NOMO-1 treated with DMSO at 0.1 percent for 48 hours (cell line): Measurements from ENCODE around the gene LAMTOR5.
A peak's percentile ranks its signal among the peaks of the same experiment; 100 is the strongest.
"Not testable (repeated sequence)": the region's sequence is repeated elsewhere in the genome, so short reads cannot be mapped to it uniquely, and the experiment has no call there.

ENCODE experiments used
- DNase-seq: peaks from one replicate; lab custom pipeline; 2025; ENCODE audit not compliant: unreplicated experiment; lab: John Stamatoyannopoulos, UW

LAMTOR5 gene

DNA sequence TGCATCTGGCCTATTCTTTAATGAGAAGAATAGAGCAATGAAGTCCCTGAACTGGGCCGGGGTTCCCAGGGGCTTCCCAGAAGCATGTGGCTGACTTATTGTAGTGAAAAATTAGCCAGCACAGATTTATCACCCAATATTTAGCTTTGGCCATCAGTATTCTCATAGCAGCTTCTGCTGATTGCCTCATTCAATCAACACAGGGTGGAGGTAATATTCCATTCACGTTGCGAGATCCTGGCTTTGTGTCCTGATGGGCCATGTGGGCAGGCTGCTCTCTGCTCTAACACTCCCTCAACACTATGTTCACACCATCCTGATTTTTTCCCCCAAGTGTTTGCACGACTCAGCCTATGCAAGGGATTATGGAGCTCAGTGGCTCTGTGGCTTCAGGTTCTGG, 21.5 kb upstream of the LAMTOR5 start:
- DNase-seq, result no peak

GRCh38 chr1:110426854-110427253, 19.4 kb upstream of the LAMTOR5 start:
- DNase-seq, result no peak

DNA sequence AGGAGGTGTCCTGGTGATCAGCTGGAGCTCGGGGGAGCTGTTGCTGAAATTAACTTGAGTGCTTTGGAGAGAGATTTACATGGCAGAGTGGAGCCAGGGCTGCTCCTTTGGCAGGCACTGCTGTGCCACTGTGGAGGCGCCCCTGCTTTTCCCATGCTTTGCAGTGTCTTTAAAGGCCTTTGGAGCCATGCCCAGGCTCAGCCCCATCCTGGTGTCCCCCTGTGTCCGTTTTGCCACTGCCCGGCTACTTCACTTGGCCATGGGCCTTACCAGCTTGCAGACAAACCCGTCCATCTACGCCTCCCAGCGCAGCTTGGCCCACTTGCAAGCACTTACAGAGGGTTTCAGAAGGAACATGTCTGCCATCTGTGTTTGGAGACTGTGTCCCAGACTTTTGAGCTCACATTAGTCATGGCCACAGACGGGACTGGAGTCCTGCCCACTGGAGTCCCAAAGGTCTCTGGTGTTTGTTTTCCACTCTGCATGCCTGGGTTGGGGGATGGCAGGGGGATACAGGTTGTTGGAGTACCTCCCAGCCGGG, 18.2 kb upstream of the LAMTOR5 start:
- no peak for DNase-seq

GRCh38 chr1:110424699-110425611, 17.5 kb upstream of the LAMTOR5 start:
- DNase-seq, result no peak

GRCh38 chr1:110420874-110421793, 13.6 kb upstream of the LAMTOR5 start:
- peak; percentile 30 for DNase-seq

DNA sequence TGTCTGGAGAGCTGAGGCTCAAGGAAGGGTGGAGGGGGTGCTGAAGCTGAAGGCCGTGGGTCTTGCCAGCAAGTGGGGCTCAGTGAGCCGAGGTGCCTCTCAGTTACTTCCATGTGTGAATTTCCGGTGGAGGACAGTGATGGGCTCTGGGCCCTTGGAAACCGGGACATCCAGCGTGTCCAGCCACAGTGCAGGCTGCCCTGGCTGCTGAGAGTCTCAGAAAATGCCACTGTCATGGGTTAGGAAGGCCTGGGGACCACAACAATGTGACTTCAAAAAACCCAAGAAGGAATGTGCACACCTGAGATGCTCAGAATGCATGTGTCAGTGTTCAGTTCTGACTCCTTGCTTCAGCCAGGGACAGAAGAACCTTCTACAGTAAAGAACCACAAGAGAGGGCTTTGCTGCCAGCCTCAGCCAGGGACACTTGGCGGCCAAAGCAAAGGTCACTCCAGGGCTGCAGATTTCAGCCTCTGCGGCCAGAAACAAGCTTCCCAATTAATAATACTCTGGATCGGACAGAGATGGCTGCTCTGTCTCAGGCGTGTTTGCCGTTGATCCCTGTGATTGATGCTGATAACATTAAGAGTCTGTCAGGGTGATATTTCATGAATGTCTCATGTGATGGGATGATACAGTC, 12.6 kb upstream of the LAMTOR5 start:
- no peak for DNase-seq

DNA sequence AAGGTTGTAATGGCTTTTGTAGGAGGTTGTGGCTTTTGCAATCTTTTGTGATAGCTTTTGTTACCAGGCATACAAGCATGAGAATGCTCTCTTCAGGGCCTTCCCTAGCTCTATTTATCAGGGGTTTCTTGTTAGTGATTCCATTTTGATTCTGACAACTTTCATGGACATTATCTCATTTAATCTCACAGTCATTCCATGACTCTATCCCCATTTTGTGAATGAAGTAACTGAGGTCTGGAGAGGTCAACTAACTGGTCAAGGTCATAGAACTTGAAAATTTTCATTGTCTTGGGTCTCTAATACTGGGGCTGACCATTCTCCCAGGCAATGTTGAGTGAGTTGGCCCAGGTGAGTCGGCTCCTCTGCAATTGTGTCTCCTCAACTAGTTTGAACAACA, 11.2 kb upstream of the LAMTOR5 start:
- no peak for DNase-seq

- DNase-seq, result not testable (repeated sequence)
Measured at GRCh38 chr1:110413045-110413444, 5.6 kb upstream of the LAMTOR5 start.

- peak; percentile 64 for DNase-seq
Measured at GRCh38 chr1:110412576-110412975, 5.1 kb upstream of the LAMTOR5 start.

DNA sequence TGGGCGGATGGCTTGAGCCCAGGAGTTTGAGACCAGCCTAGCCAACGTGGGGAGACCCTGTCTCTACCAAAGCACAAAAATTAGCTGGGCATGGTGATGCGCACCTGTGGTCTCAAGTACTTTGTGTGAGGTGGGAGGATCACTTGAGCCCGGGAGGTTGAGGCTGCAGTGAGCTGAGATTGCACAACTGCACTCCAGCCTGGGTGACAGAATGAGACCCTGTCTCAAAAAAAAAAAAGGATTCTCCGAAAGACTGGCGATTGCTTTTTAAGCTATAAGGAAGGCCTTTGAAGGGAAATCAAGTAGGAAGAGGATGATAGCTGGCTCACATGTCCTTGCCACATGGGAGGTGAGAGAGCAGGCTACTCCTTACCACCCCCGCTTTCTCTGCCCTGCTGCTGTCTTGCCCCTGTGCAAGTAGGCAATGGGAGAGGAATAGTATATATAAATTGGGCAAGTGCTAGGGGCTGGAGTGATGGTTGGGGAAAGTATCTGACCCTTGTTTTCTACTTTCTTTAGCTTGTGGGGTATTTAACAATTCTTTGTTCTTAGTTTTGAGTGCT, 3.8 kb upstream of the LAMTOR5 start:
- no peak for DNase-seq

DNA sequence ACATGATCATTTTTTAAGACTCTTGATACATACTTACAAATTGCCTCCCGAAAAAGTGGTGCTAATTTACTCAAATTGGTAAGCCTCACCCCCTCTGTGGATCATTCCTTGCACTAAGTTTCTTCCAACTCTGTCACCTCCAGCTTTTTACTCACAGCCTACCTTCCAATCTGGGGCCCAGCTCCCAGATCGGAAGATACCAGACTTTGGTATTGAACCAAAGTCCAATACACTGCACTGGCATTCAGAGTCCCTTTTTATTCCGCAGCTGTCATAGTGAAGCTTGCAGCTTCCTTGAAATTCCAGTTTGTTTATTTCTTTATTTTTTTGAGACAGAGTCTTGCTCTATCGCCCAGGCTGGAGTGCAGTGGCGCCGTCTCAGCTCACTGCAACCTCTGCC, 1.8 kb upstream of the LAMTOR5 start:
- no peak for DNase-seq

- DNase-seq, result no peak
Measured at GRCh38 chr1:110408488-110408887, 994 bp upstream of the LAMTOR5 start.

- DNase-seq, result not testable (repeated sequence)
Measured at GRCh38 chr1:110406407-110406806, 1.1 kb downstream of the LAMTOR5 start.

GRCh38 chr1:110404401-110404800, 3.1 kb downstream of the LAMTOR5 start:
- DNase-seq, result no peak

GRCh38 chr1:110403805-110404204, 3.7 kb downstream of the LAMTOR5 start:
- DNase-seq, result no peak

- DNase-seq, result not testable (repeated sequence)
Measured at GRCh38 chr1:110396259-110396958, 11.1 kb downstream of the LAMTOR5 start.

GRCh38 chr1:110394493-110394820, 13.0 kb downstream of the LAMTOR5 start:
- DNase-seq, result no peak

DNA sequence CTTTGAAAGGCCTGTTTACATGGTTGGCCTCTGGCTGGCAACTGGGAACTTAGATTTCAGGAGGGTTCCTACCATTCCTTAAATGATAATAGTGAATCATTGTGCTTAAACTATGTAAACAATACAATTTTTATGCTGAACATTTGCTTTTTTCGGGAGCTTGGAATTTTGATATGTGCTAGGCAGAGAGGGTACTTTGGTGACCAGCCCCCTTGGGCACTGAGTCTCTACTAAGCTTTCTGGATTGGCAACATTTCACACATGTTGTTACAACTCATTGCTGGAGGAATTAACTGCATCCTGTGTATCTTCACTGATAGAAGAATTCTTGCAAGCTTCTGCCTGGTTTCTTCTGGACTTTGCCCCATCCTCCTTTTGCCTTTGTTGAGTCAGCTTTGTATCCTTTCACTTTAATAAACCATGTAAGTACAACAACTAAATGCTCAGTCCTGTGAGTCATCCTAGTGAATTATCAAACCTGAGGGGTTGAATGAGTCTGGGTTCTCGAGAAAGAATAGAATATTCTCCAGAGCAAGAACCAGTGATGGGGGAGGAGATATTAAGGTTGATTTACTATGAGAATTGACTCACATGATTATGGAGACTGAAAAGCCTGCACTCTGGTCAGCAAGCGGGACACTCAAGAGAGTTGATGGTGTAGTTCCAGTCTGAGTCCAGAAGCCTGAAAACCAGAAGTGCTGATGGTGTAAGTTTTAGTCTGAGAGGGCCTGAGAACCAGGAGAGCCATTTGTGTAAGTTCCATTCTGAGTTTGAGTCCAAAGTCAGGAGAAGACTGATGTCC, 13.6 kb downstream of the LAMTOR5 start:
- no peak for DNase-seq

- no peak for DNase-seq
Measured at GRCh38 chr1:110393286-110393685, 14.2 kb downstream of the LAMTOR5 start.
